GM19023 (cell line): ENCODE data around the gene ZNF710.
"Not testable (repeated sequence)": the region's sequence is repeated elsewhere in the genome, so short reads cannot be mapped to it uniquely, and the experiment has no call there.

Source experiments
- ATAC-seq: cut with Tn5 transposase; IDR thresholded peaks from one replicate; pipeline ENCODE4 v1.9.1; 2021; ENCODE audit warnings: mild to moderate bottlenecking, moderate library complexity; ENCODE audit not compliant: unreplicated experiment

ZNF710 gene

GRCh38 chr15:90058775-90059174 lies 57.7 kb downstream of the ZNF710 start:
- no peak for ATAC-seq

GRCh38 chr15:90059208-90059985 lies 58.3 kb downstream of the ZNF710 start:
- peak; percentile 86 for ATAC-seq

- ATAC-seq = no peak
Measured at GRCh38 chr15:90060797-90061196, 59.7 kb downstream of the ZNF710 start.

- ATAC-seq = no peak
Measured at GRCh38 chr15:90062023-90062442, 60.9 kb downstream of the ZNF710 start.

GRCh38 chr15:90062462-90062932 lies 61.4 kb downstream of the ZNF710 start:
- ATAC-seq = no peak

- no peak for ATAC-seq
Measured at GRCh38 chr15:90062973-90063769, 62.0 kb downstream of the ZNF710 start.

- no peak for ATAC-seq
Measured at GRCh38 chr15:90063770-90064247, 62.7 kb downstream of the ZNF710 start.

- ATAC-seq = no peak
Measured at GRCh38 chr15:90064911-90065681, 64.0 kb downstream of the ZNF710 start.

- ATAC-seq = no peak
Measured at GRCh38 chr15:90065682-90066049, 64.5 kb downstream of the ZNF710 start.

GRCh38 chr15:90067181-90067952 lies 66.2 kb downstream of the ZNF710 start:
- ATAC-seq = no peak

- ATAC-seq = no peak
Measured at GRCh38 chr15:90067953-90068606, 67.0 kb downstream of the ZNF710 start.

- ATAC-seq = not testable (repeated sequence)
Measured at GRCh38 chr15:90070623-90071022, 69.5 kb downstream of the ZNF710 start.

GRCh38 chr15:90071220-90071807 lies 70.2 kb downstream of the ZNF710 start:
- ATAC-seq = peak; percentile 76

GRCh38 chr15:90072978-90073640 lies 72.0 kb downstream of the ZNF710 start:
- no peak for ATAC-seq

- ATAC-seq = no peak
Measured at GRCh38 chr15:90074023-90074422, 72.9 kb downstream of the ZNF710 start.

GRCh38 chr15:90074916-90075315 lies 73.8 kb downstream of the ZNF710 start:
- no peak for ATAC-seq

- no peak for ATAC-seq
Measured at GRCh38 chr15:90075420-90076289, 74.5 kb downstream of the ZNF710 start.

- no peak for ATAC-seq
Measured at GRCh38 chr15:90076716-90077115, 75.6 kb downstream of the ZNF710 start.
